ENCODE measurements around the gene PRMT5.

- no peak for TF ChIP-seq CTCF (IDR thresholded peaks at IDR 0.05)
- no peak for TF ChIP-seq POLR2AphosphoS5 (IDR thresholded peaks at IDR 0.05)
- no peak for TF ChIP-seq POLR2A (IDR thresholded peaks at IDR 0.05)
These were observed 32.4 kb downstream of the PRMT5 start for GRCh38 chr14:22896760-22897159.

Data from upper lobe of left lung (tissue), 4 donors.